ENCODE data around the gene ATF6B. TPM values are rescaled to one million over a fixed set of nuclear protein-coding genes. Genes with fewer than 3 reads are reported as not detected.

The ATF6B gene
- total and polyA plus RNA-seq, 2 of the 13 experiments (the other 11 are each of a cell fraction or from before 2014, with no cell fraction given), result 18.1 to 44.0 TPM

- TF ChIP-seq ARID5B (CRISPR knock-in tag; IDR thresholded peaks at IDR 0.05) (no peak; the same call in 1 of the 2 replicates), FOXO1 (CRISPR knock-in tag; IDR thresholded peaks at IDR 0.05) (peak; percentile 10; the same call in 1 of the 2 replicates), ZNF670 (CRISPR knock-in tag; IDR thresholded peaks at IDR 0.05; ENCODE audit: borderline replicate concordance) (no peak), ZNF816 (CRISPR knock-in tag; IDR thresholded peaks at IDR 0.05; ENCODE audit: borderline replicate concordance) (no peak), RAD51 (IDR thresholded peaks at IDR 0.05; ENCODE audit: borderline replicate concordance) (no peak), SP5 (CRISPR knock-in tag; IDR thresholded peaks at IDR 0.05; ENCODE audit: borderline replicate concordance, low read depth) (no peak; the same call in 1 of the 2 replicates), CEBPZ (IDR thresholded peaks at IDR 0.05; ENCODE audit: low read length) (no peak), EEA1 (CRISPR knock-in tag; IDR thresholded peaks at IDR 0.05; ENCODE audit: borderline replicate concordance) (0 out of 2 replicates have a peak, but pooled peaks have one; percentile 6), ZNF550 (CRISPR knock-in tag; IDR thresholded peaks at IDR 0.05; ENCODE audit: borderline replicate concordance) (peak; percentile 27; the same call in 1 of the 2 replicates), AFF4 (CRISPR knock-in tag; IDR thresholded peaks at IDR 0.05) (no peak), POLR2A (IDR thresholded peaks at IDR 0.05; ENCODE audit: insufficient read depth in 1 of 2, low read depth in 2 of 2, low read length in 2 of 2) (no peak), CREBL2 (CRISPR knock-in tag; IDR thresholded peaks at IDR 0.05; ENCODE audit: borderline replicate concordance) (peak; percentile 67; the same call in 1 of the 2 replicates), ZNF121 (CRISPR knock-in tag; IDR thresholded peaks at IDR 0.05) (no peak), ZNF460 (CRISPR knock-in tag; IDR thresholded peaks at IDR 0.05; ENCODE audit: borderline replicate concordance) (no peak), POGK (CRISPR knock-in tag; conservative IDR thresholded peaks at IDR 0.05) (no peak; the same call in 1 of the 2 replicates)
Measured at GRCh38 chr6:32154514-32155161, 26.6 kb upstream of the ATF6B start (continued).

Measured in HepG2 (cell line).